Activated CD8-positive, alpha-beta memory T cell treated with anti-CD3 and anti-CD28 coated beads, Interleukin-2, amount 50 U/mL, for 48 hours (primary cell): ENCODE data around the gene SLC37A4.
"Not testable (repeated sequence)": the region's sequence is repeated elsewhere in the genome, so short reads cannot be mapped to it uniquely, and the experiment has no call there.

Source experiments
- DNase-seq: peaks from one replicate; pipeline ENCODE4 v3.0.0-alpha.2; 2020

Gene SLC37A4

DNA sequence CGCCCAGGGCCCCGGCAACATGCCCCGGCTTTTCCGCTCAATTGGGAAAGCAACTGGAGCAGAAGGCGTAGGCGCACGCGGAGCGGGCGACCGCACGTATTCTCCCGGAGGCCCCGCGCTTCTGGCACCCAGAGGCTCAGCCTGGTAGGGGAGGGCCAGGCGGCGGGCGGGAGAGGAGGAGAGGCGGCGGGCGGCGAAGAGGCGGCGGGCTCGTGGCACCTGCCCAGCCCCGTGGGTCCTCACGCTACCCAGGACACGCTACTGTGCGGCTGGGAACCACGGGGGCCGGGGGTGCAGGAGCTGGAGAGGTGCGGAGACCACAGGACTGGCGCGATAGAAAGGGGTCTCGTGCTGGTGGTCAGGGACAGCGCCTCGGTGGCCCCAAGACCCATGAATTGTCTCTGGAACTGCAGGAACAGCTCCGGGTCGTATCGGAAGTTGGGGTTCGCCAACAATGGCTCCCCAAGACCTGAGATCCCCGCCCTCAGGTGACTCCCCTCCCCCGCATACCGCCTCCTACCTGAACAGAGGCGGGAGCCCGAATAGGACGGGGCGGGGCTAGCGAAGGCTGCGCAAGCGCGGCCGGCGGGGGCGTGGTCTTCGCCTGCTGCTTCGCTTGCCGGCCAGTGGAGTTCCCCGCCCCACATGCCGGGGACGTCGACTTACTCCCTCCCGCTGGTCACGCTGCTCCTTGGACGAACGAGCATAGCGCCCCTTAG lies at the start of gene SLC37A4:
TSS of gene SLC37A4 (minus strand) at position 549 of the 719 bp plus-strand sequence.
- DNase-seq, result peak; percentile 100

DNA sequence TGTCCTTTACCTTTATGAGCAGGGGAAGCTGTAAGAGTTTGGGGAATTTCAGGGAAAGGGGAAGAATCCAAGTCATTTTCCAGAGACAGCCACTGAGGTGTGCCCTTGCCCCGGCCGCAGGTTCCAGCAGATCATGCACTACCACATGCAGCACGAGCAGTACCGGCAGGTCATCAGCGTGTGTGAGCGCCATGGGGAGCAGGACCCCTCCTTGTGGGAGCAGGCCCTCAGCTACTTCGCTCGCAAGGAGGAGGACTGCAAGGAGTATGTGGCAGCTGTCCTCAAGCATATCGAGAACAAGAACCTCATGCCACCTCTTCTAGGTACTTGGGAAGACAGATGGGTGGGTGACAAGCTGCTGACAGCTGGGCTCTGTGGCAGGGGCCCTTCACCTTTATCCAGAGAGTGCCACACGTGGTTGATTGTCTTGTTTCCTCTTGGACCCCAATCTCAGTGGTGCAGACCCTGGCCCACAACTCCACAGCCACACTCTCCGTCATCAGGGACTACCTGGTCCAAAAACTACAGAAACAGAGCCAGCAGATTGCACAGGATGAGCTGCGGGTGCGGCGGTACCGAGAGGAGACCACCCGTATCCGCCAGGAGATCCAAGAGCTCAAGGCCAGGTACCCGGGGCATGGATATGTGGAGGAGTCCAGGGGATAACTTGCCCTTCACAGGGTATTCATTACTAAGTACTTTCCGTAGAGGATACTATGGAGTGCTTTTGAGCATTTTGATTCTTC lies 48.2 kb upstream of the SLC37A4 start:
- DNase-seq, result no peak

DNA sequence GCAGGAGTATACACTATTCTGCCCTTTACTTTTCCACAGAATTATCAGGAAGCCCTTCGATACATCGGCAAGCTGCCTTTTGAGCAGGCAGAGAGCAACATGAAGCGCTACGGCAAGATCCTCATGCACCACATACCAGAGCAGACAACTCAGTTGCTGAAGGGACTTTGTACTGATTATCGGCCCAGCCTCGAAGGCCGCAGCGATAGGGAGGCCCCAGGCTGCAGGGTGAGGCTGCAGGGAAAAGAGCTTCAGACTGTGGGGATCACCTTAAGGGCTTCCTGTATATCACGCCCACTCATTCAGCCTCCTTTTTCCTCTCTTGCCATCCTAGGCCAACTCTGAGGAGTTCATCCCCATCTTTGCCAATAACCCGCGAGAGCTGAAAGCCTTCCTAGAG lies 47.2 kb upstream of the SLC37A4 start:
- DNase-seq, result no peak

DNA sequence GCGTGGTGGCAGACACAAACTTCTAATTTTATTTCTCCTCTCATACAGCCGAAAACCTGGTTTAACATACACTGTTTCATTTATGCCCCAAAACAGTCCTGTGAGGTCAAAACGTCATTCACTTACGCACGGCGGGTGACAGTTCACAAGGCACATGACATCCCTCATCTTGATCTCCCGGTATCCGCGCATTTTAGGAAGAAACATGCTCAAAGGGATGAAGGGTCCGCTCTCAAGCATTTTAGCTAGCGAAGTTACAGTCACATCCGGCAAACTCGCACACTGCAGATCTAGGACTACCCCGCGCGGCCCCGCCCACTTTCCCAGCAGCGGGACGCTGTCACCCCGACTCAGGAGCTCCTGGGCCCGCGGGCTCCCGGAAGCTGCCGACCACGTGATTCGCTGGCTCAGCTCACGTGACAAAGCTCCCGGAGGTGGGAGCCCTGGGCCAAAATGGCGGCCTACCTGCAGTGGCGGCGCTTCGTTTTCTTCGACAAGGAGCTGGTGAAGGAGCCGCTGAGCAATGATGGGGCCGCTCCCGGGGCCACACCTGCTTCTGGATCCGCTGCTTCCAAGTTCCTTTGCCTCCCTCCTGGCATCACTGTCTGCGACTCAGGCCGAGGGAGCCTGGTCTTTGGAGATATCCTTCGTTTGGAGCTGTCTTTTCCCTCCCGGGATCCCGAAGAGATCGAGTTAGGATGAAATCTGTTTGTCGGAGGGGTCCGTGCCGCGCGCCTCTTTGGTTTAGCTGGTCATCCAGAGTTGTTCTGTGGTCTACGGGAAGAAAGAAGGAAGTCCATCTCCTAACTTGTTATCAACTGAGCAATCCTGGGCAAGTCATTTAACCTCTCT lies 36.9 kb upstream of the SLC37A4 start, which contains the start of gene VPS11:
TSS of gene VPS11 (plus strand) at position 448 of the 852 bp plus-strand sequence. CDS start at position 454, 6 bp downstream.
- peak; percentile 98 for DNase-seq

DNA sequence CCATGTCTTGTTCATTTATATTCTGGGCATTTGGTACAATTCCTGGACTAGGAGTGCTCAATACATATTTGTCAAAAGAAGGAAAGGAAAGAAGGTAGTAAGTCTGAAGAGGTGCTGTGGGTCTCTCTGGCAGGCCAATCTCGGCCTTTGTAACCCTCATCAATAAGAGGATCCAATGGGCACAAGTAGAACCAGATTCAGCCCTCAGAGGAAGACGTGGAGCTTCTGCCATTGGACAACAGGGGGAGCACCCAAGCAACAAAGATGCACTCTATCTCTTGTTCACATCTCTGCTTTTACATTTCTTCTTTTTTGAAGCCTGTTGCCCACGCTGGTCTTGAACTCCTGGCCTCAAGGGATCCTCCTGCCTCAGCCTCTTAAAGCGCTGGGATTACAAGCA lies 34.7 kb upstream of the SLC37A4 start:
- DNase-seq, result no peak

DNA sequence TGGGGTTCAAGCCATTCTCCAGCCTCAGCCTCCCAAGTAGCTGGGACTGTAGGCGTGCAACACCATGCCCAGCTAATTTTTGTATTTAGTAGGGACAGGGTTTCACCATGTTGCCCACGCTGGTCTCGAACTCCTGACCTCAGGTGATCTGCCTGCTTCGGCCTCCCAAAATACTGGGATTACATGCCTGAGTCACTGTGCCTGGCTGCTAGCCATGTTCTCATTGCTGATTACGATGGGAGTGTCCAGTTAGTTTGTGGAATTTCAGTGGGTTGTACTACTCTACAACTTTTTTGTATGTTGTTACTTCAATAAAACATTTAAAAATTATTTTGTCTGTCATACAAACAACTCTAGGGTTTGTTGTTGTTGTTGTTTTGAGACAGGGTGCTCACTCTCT lies 32.1 kb upstream of the SLC37A4 start:
- no peak for DNase-seq

DNA sequence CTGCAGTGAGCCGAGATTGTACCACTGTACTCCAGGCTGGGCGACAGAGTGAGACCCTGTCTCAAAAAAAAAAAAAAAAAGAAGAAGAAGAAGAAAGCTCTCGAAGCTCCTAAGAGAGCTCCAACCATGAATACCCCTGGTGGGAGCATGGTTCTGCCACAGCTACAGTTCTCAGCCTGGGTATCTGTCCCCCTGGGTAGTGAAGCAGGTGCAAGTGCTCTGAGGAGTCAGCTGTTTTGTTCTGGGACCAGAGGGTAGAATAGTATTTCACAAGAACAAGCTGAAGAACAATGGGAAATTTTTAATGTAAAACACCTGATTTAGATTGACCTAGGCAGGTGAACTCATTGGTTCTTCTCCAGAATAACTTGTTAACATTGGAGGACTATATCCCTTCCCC lies 30.6 kb upstream of the SLC37A4 start:
- no peak for DNase-seq

DNA sequence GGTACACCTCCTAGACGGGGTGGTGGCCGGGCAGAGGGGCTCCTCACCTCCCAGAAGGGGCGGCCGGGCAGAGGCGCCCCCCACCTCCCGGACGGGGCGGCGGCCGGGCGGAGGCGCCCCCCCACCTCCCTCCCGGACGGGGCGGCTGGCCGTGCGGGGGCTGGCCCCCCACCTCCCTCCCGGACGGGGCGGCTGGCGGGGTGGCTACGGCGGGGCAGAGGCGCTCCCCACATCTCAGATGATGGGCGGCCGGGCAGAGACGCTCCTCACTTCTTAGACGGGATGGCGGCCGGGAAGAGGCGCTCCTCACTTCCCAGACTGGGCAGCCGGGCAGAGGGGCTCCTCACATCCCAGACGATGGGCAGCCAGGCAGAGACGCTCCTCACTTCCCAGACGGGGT lies 28.5 kb upstream of the SLC37A4 start:
- DNase-seq, result not testable (repeated sequence)

DNA sequence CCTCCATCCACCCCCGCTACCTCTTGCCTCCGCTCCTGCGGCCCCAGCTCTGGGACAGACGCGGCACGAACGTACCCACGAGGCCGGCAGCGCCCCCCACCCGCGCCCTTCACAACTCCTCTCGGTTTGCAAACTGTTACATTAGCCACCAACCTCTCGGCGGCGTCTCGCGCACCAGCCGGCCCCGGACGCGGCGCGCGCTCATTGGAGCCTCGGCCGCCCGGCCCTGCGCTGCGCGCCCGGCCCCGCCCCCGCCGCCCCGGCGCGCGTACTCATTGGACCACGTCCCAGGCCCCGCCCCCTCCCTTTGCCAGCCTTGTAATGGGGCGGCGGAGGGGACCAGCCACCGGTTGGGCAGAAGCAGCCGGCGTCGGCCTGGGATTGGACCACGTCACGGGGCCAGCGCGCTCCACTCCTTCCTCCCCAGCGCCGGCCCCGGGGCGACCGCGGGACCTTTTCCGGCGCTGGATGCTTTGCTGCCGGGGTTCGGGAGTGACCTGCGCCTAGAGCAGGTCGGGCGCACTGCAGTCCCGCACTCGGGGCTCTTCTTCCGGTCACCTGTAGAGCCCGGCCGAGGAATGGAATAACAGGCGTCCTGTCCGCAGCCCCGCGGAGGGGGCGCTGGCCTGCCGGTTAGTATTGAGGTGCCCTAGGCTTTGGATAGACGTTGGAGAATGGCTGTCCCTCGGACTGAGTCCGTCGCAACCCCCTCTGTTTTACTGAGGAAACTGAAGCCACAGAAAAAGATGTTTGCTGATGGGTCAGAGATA lies 26.5 kb upstream of the SLC37A4 start, which contains the start of gene HYOU1:
TSS of gene HYOU1 (minus strand) at position 206 of the 770 bp plus-strand sequence. CDS start 1,045 bp downstream, outside the sequence.
- peak; percentile 99 for DNase-seq

DNA sequence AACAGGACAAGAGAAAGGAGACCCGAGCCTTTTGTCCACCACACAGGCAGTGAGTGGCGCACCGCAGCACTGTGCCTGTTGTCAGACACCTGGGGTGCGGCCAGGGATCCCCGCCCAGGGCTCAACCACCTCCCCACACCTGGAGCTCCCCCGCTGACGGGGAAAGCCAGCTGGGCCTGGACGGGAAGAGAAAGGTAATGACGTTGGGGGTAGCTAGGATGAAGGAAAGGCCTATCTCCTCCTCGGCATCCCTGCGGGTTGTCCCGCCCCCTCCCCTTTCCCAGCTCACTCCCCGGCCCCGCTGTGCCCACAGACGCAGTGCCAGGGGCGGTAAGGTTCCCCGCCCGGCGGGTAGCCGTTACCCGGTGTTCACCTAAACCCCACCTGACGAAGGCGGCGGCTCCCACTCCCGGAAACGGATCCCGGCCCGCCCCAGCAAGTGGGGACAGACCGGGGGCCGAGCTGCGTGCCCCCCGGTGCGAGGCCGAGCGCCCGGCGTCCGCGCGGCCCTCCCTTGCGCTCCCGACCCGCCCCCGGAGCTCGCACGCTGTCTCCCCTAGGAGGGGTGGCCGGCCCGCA lies 25.8 kb upstream of the SLC37A4 start:
- DNase-seq, result peak; percentile 71

DNA sequence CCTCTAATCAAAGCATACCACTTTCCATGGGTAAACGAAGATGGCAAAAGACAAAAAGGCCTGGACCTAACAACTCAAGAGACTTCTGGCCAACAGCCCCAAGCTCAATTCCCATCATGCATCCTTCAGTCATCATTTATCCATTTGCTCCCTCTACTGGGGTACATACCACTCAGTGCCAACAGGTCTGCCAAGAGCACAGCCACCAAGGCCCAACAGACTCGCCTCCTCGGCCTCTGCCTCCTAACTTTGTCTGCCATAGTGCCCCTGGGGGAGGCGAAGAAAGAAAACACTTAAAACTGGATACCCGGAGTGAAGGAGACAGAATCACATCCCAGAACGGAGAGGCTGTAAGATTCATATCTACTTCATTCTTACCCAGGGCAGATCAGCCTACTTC lies 25.2 kb upstream of the SLC37A4 start:
- DNase-seq, result peak; percentile 66

DNA sequence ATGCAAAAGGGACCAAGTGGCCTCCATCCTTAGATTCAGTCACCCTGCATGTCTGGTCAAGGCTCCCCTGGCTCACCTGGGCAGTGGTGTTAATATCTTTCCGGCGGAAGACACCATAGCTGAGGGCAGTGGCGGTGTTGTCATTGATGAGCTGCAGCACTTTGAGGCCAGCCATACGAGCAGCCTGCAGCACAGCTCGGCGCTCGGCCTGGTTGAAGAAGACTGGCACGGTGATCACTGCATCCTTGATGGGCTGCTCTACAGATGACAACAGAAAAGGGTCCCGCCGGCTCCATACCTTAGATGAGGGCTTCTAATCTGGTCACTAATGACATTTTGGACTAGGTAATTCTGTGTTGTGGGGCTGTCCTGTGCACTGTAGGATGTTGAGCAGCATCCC lies 23.7 kb upstream of the SLC37A4 start:
- DNase-seq, result no peak

DNA sequence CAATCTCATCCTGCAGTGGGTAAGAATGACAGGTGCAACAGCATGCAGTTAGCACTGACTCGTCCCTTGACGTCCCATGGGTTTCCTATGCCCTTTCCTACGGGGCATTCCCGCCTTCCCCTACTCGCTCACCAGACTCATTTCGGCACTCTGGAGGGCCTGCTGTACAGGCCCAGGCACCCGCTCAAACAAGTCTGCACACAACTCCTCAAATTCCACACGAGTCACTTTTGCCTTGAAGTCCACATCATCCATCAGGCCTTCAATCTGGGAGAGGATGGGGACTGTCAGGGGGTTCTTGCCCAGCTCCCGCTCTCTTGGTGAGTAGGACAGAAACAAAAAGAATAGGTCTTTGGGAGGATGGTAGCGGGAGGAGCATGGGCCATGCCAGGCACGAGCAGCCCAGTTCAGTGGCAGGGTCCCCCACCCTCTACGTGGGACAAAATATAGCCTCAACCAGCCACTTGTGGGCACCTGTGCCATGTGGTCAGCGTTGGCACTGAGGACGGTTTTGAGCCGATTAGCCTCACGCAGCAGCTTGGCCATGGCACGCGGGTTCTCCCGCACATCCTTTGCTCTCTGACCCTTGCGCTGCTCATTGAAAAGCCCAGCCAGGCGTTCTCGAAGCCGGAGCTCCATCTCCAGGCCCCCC lies 21.6 kb upstream of the SLC37A4 start:
- no peak for DNase-seq

DNA sequence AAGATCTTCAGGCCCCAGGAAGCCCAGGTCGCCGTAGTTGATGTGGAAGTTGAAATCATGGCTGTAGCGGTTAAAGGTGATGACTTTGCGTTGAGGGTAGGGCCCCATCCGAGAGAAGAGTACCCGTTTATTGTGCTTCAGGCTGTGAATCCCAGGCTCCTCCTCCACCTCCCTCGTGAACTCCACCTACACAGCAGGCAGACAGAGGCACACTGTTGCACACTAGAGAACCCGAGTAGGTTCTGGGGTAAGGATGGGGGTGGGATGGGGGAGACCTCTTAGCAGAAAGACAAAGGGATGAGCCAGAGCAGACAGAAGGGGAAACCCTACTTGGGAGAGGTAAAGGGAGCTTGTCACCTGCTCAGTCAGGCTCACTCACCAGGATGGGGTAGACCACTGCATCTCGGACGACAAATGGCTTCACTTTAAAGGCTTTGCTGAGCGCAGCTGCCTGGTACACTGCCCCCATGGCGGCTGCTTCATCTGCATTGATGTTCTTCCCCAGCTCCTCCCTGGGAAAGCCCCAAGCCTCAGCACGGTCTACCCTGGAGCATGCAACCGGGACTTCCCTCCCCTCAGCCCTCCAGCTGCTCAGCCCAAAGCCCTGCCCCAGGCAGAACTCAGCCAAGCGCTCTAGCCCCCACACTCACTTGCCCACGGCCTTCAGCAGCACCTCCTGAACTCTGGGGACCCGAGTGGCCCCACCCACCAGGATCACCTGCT lies 20.9 kb upstream of the SLC37A4 start:
- no peak for DNase-seq

DNA sequence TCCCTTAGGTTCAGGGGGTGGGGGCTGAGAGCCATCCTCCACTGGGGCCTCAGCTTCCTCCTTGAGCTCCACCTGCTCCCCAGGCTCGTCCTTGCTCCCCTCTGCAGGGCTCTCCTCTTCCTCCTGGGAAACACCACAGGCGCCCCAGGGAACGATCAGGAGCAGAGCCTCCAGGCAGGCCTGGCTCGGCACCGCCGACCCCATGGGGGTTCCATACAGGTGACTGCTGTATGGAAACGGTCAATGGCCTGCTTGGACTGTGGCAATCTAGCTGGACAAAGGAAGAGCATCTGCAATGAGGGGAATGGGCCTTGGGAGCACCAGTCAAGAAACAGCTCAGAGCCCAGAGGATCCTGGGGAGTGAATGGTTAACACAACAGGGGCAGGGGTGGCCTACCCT lies 18.4 kb upstream of the SLC37A4 start:
- no peak for DNase-seq

DNA sequence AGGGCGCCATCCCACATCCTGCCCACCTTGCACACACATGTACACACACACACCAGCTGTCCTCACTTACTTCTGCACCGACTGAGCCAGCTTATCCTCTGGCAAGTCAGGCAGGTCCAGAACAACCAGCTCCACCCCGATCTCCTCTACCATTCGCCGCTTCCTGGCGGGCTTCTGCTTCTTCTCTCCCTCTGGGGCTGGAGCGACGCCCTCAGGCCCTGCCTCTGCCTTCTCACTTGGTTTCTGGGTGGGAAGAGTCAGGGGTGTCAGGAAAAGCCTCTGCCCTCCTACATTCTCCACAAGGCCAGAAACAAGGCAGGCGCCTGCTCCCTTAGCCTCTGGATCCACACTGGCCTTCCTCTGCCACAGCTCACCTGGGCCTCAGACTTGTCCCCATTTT lies 18.0 kb upstream of the SLC37A4 start:
- DNase-seq, result no peak

DNA sequence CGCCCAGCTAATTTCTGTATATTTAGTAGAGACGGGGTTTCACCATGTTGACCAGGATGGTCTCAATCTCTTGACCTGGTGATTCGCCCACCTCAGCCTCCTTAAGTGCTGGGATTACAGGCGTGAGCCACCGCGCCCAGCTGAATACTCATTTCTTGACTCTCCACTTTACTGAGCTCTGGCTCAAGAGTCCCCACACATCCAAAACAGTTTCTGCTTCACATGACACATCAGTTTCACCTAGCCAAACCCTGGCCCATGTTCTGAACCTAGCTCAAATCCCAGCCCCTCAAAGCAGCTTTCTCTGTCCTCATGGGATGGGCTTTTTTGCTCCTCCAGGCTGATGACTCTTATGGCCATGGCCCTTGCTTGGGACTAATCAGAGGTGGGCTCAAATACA lies 16.5 kb upstream of the SLC37A4 start:
- DNase-seq, result no peak

DNA sequence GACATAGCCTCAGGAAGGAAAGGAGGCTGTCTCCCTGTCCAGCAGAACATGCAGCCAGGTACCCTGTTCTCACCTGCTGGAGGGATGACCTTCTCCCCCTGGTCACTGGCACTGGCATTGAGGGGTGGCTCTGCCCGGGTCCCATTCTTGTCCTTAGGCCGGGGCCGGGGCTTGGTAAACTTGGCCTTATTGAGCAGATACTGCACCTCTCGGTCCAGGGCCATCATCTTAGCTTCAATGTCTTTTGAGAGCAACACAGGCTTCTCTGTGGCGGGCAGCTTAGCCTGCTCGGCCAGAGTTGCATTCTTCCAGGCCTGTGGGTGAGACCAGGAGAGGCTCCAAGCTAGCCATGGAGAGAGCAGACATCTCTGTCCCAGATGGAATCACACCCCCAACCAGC lies 15.8 kb upstream of the SLC37A4 start:
- DNase-seq, result no peak

DNA sequence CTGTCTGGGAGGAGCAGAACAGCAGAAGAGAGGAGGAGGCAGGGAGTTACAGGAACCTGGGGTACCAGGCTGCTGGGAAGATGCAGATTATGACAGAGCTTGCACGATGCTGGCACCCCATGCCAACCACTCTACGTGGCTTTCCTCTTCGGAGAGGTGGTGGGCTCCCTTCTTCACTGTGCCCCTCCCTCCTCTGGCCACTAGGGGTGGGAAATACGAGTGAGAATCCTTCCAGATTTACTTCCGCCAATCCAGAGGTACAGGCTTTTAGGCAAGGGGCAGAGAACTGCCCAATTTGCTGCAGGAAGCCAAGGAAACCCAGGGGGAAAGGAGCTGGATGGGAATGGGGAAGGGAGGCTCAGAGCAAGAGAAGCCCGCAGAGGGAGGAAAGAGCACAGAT lies 14.0 kb upstream of the SLC37A4 start:
- DNase-seq, result no peak

DNA sequence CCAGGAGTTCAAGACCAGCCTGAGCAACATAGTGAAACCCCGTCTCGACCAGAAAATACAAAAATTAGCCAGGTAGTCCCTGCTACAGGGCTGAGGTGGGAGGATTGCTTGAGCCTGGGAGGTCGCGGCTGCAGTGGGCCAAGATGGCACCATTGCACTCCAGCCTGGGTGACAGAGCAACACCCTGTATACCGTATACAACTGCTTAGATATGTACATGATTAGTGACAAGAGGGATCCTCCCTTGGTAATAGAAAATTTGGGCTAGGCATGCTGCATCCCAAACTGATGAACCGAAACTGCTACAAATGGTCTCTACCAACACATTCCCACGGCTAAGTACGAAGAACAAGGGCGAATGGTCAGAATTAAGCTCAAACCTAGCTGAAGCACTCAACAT lies 12.2 kb upstream of the SLC37A4 start:
- no peak for DNase-seq
